RWPE2 (cell line): ENCODE measurements around the gene C1orf141.

ENCODE experiments used
- ATAC-seq: fragments of 200-7000 bp; cut with Tn5 transposase; 3 replicates; pipeline ENCODE4 v1.9.1; 2021; ENCODE audit warnings: low read depth
- DNase-seq: peaks from one replicate; pipeline ENCODE4 v3.0.0-alpha.2; 2020; ENCODE audit warnings: low spot score
- H3K27ac ChIP-seq: fragments of 450-650 bp; 2 replicates; pipeline ENCODE4 v1.5.1; 2017; ENCODE audit warnings: mild to moderate bottlenecking; ENCODE audit not compliant: poor library complexity, severe bottlenecking
- H3K27me3 ChIP-seq: fragments of 250-450 bp; sonication (Bioruptor Pico); 2 replicates; pipeline ENCODE4 v1.5.1; 2021; ENCODE audit warnings: mild to moderate bottlenecking, moderate library complexity; ENCODE audit not compliant: insufficient read depth, poor library complexity, severe bottlenecking
- H3K36me3 ChIP-seq: fragments of 250-450 bp; sonication (Bioruptor Pico); 2 replicates; pipeline ENCODE4 v1.5.1; 2020; ENCODE audit warnings: low read depth, mild to moderate bottlenecking, moderate library complexity
- H3K4me1 ChIP-seq: fragments of 250-450 bp; sonication (Bioruptor Pico); 2 replicates; pipeline ENCODE4 v1.5.1; 2021; ENCODE audit warnings: mild to moderate bottlenecking, moderate library complexity; ENCODE audit not compliant: insufficient read depth, poor library complexity, severe bottlenecking
- H3K4me3 ChIP-seq: fragments of 250-450 bp; sonication (Bioruptor Pico); 2 replicates; pipeline ENCODE4 v1.5.1; 2021; ENCODE audit warnings: mild to moderate bottlenecking, moderate library complexity; ENCODE audit not compliant: severe bottlenecking
- H3K9me3 ChIP-seq: fragments of 250-450 bp; sonication (Bioruptor Pico); 2 replicates; pipeline ENCODE4 v1.5.1; 2021; ENCODE audit warnings: mild to moderate bottlenecking, moderate library complexity; ENCODE audit not compliant: severe bottlenecking
- TF ChIP-seq, protein P1 (sequence below): fragments of 450-650 bp; IDR thresholded peaks from one replicate; pipeline ENCODE4 v1.5.1; 2017; ENCODE audit warnings: mild to moderate bottlenecking, moderate library complexity; ENCODE audit not compliant: poor library complexity, severe bottlenecking

Gene C1orf141

DNA sequence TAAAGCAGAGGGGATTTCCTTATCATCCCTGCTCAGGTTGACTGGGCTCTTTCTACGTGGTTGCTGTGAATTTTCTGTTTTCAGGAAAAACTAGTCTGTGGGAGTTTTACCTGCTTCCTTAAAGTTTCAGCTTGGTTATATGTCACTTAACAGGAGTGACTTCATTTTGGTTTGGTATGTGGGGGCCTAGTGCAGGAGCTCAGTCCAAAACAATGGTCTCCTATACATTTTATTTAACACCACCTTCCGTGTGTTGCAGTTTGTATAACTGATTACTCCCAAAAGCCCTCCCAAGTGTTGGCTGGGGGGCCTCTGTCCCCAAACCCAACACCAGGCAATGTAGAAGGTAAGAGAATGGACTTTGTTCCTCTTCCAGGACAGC lies 36.8 kb upstream of the C1orf141 start:
- H3K27ac ChIP-seq: no peak overlapping the region
- TF ChIP-seq, protein P1, sequence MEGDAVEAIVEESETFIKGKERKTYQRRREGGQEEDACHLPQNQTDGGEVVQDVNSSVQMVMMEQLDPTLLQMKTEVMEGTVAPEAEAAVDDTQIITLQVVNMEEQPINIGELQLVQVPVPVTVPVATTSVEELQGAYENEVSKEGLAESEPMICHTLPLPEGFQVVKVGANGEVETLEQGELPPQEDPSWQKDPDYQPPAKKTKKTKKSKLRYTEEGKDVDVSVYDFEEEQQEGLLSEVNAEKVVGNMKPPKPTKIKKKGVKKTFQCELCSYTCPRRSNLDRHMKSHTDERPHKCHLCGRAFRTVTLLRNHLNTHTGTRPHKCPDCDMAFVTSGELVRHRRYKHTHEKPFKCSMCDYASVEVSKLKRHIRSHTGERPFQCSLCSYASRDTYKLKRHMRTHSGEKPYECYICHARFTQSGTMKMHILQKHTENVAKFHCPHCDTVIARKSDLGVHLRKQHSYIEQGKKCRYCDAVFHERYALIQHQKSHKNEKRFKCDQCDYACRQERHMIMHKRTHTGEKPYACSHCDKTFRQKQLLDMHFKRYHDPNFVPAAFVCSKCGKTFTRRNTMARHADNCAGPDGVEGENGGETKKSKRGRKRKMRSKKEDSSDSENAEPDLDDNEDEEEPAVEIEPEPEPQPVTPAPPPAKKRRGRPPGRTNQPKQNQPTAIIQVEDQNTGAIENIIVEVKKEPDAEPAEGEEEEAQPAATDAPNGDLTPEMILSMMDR: no peak
- no peaks in the 10 kb centered on the region for H3K36me3 ChIP-seq
- no peak overlapping the region for H3K4me3 ChIP-seq
- ATAC-seq (no peak), DNase-seq (no peak)
- H3K4me1 ChIP-seq: no peaks in the 10 kb centered on the region
- H3K27me3 ChIP-seq: no peaks in the 10 kb centered on the region
- no peaks in the 10 kb centered on the region for H3K9me3 ChIP-seq

GRCh38 chr1:67170751-67171573 lies 36.2 kb upstream of the C1orf141 start:
- Histone ChIP-seq H3K27me3 (no peaks in the 10 kb centered on the region), H3K36me3 (no peaks in the 10 kb centered on the region), H3K9me3 (no peaks in the 10 kb centered on the region), H3K4me1 (no peaks in the 10 kb centered on the region), H3K27ac (no peak overlapping the region), H3K4me3 (no peak overlapping the region)
- TF ChIP-seq, protein P1: no peak
- DNase-seq: no peak
- no peak for ATAC-seq

- Histone ChIP-seq H3K27me3 (no peaks in the 10 kb centered on the region), H3K27ac (no peak overlapping the region), H3K4me1 (no peaks in the 10 kb centered on the region), H3K4me3 (no peak overlapping the region), H3K9me3 (no peaks in the 10 kb centered on the region), H3K36me3 (no peaks in the 10 kb centered on the region)
- TF ChIP-seq, protein P1: no peak
- ATAC-seq (no peak), DNase-seq (no peak)
Observed at GRCh38 chr1:67169932-67170331, 35.2 kb upstream of the C1orf141 start.

- ATAC-seq: no peak
- no peaks in the 10 kb centered on the region for H3K36me3 ChIP-seq
Observed at GRCh38 chr1:67169496-67169895, 34.7 kb upstream of the C1orf141 start.

More at GRCh38 chr1:67169496-67169895, 34.7 kb upstream of the C1orf141 start:
- Histone ChIP-seq H3K27me3 (no peaks in the 10 kb centered on the region), H3K4me3 (no peak overlapping the region), H3K4me1 (no peaks in the 10 kb centered on the region), H3K27ac (no peak overlapping the region), H3K9me3 (no peaks in the 10 kb centered on the region)
- TF ChIP-seq, protein P1: no peak
- DNase-seq: no peak
